Endothelial cell (in vitro differentiated cells): ENCODE results near the gene TLK1. TPM values are rescaled to one million over a fixed set of nuclear protein-coding genes. Genes with fewer than 3 reads are reported as not detected.

Experiments used
- DNase-seq: peaks from one replicate; pipeline ENCODE4 v3.0.0; 2021; ENCODE audit warnings: low spot score
- H3K27ac Mint-ChIP-seq: one replicate; pipeline ENCODE4 v1.8.0; 2021; ENCODE audit warnings: mixed read lengths, inconsistent platforms; ENCODE audit not compliant: unreplicated experiment
- H3K27me3 Mint-ChIP-seq: one replicate; pipeline ENCODE4 v1.8.0; 2021; ENCODE audit warnings: mild to moderate bottlenecking, moderate library complexity, mixed read lengths, inconsistent platforms; ENCODE audit not compliant: unreplicated experiment
- H3K36me3 Mint-ChIP-seq: one replicate; pipeline ENCODE4 v1.8.0; 2021; ENCODE audit warnings: mild to moderate bottlenecking, low read depth, mixed read lengths, inconsistent platforms; ENCODE audit not compliant: unreplicated experiment
- H3K4me1 Mint-ChIP-seq: one replicate; pipeline ENCODE4 v1.8.0; 2021; ENCODE audit warnings: mild to moderate bottlenecking, mixed read lengths, inconsistent platforms; ENCODE audit not compliant: unreplicated experiment
- H3K4me3 Mint-ChIP-seq: one replicate; pipeline ENCODE4 v1.8.0; 2021; ENCODE audit warnings: mild to moderate bottlenecking, mixed read lengths, inconsistent platforms; ENCODE audit not compliant: unreplicated experiment
- H3K9me3 Mint-ChIP-seq: one replicate; pipeline ENCODE4 v1.8.0; 2021; ENCODE audit warnings: mixed read lengths, inconsistent platforms; ENCODE audit not compliant: unreplicated experiment
- CTCF ChIP-seq: fragments of 200-600 bp; sonication (generic); IDR thresholded peaks from one replicate; pipeline ENCODE4 v1.5.0; 2021; ENCODE audit warnings: antibody characterized with exemption; ENCODE audit not compliant: unreplicated experiment
- total RNA-seq: library from RNA; stranded (reverse); fragmentation: NEBNext Ultra II Directional; extraction: Animal tissue kit (Norgen Biotek cat#: 25700); gene quantifications from one replicate; pipeline ENCODE4 v1.2.1, GENCODE V29; 2021; ENCODE audit not compliant: unreplicated experiment

TLK1 gene
- total RNA-seq, 1 donor from 2014 or later = 61.1 TPM

GRCh38 chr2:171139860-171140259 lies 20.8 kb downstream of the TLK1 start:
- Mint-ChIP-seq H3K4me1 (peaks cover 26% of the 10 kb centered on the region), H3K36me3 (no peaks in the 10 kb centered on the region), H3K27me3 (no peaks in the 10 kb centered on the region), H3K27ac (no peak overlapping the region), H3K9me3 (no peaks in the 10 kb centered on the region), H3K4me3 (no peak overlapping the region)
- DNase-seq = no peak
- no peak for TF ChIP-seq CTCF

GRCh38 chr2:171136024-171136423 lies 24.7 kb downstream of the TLK1 start:
- TF ChIP-seq CTCF = no peak
- Mint-ChIP-seq H3K4me1 (peaks cover 18% of the 10 kb centered on the region), H3K27ac (peak overlapping the region; percentile 74), H3K27me3 (no peaks in the 10 kb centered on the region), H3K4me3 (no peak overlapping the region), H3K9me3 (no peaks in the 10 kb centered on the region), H3K36me3 (no peaks in the 10 kb centered on the region)
- no peak for DNase-seq

GRCh38 chr2:171134624-171135230 lies 26.0 kb downstream of the TLK1 start:
- Mint-ChIP-seq H3K36me3 (no peaks in the 10 kb centered on the region), H3K27ac (peak overlapping the region; percentile 93), H3K4me1 (peaks cover 18% of the 10 kb centered on the region), H3K4me3 (no peak overlapping the region), H3K9me3 (no peaks in the 10 kb centered on the region), H3K27me3 (peaks cover 2% of the 10 kb centered on the region)
- DNase-seq = no peak
- TF ChIP-seq CTCF = no peak

GRCh38 chr2:171132086-171132485 lies 28.6 kb downstream of the TLK1 start:
- no peak overlapping the region for H3K4me3 Mint-ChIP-seq
- TF ChIP-seq CTCF = no peak
- H3K27ac Mint-ChIP-seq = peak overlapping the region; percentile 33
- peaks cover 18% of the 10 kb centered on the region for H3K4me1 Mint-ChIP-seq
- DNase-seq = no peak
- H3K9me3 Mint-ChIP-seq = no peaks in the 10 kb centered on the region
- no peaks in the 10 kb centered on the region for H3K36me3 Mint-ChIP-seq
- H3K27me3 Mint-ChIP-seq = peaks cover 5% of the 10 kb centered on the region

- no peak overlapping the region for H3K27ac Mint-ChIP-seq
- no peak overlapping the region for H3K4me3 Mint-ChIP-seq
- H3K4me1 Mint-ChIP-seq = peaks cover 8% of the 10 kb centered on the region
- peaks cover 5% of the 10 kb centered on the region for H3K27me3 Mint-ChIP-seq
- no peaks in the 10 kb centered on the region for H3K9me3 Mint-ChIP-seq
- no peak for TF ChIP-seq CTCF
- H3K36me3 Mint-ChIP-seq = no peaks in the 10 kb centered on the region
- no peak for DNase-seq
Measured at GRCh38 chr2:171128461-171128860, 32.2 kb downstream of the TLK1 start.
